K562 (cell line): ENCODE measurements around the gene SYT7. TPM values are rescaled to one million over a fixed set of nuclear protein-coding genes. Genes with fewer than 3 reads are reported as not detected.

Experiments used
- ATAC-seq: fragments of 200-7000 bp; cut with Tn5 transposase; 3 replicates; pipeline ENCODE4 v1.9.1; 2020; ENCODE audit warnings: moderate library complexity
- BruUV-seq: library from RNA; stranded (reverse); fragments of 400-500 nt; replicated peaks from 2 replicates; lab custom pipeline; 2021; lab: Mats Ljungman, UMichigan
- CTCF ChIA-PET: fragments of 300-600 bp; formaldehyde crosslinking; extraction: SDS; loops from one replicate; lab custom pipeline; 2021; ENCODE audit warnings: low intra/inter-chr PET ratio; lab: Yijun Ruan, JAX
- POLR2A ChIA-PET: fragments of 300-600, 350-650 bp; sonication (Branson Sonifier 250); formaldehyde crosslinking; extraction: SDS; loops from one replicate; lab custom pipeline; 2021; ENCODE audit warnings: antibody characterized with exemption, inconsistent platforms; lab: Yijun Ruan, JAX
- DNase-seq, 4 experiments: peaks; one replicate each; pipeline versions ENCODE4 v3.0.0 to v3.0.0-alpha.2; 2011 to 2018; ENCODE audit warnings: low spot score in 3 of 4, mixed read lengths in 3 of 4; ENCODE audit errors: extremely low read depth in 1 of 4
- FAIRE-seq: peaks from 2 replicates; lab custom pipeline; 2011; peaks lifted over from hg19 to GRCh38; lab: Jason Lieb, UNC
- H2AFZ ChIP-seq: 2 replicates; pipeline ENCODE4 v1.6.0; 2011; ENCODE audit warnings: low read depth, low read length, control low read depth, inconsistent platforms
- H3K27ac ChIP-seq: fragments of 200-600 bp; 3 replicates; pipeline ENCODE4 v1.8.0; 2011; ENCODE audit warnings: low read depth, mild to moderate bottlenecking, control low read depth, inconsistent platforms, low read length, moderate library complexity, mixed read lengths; ENCODE audit errors: extremely low read depth
- H3K27me3 ChIP-seq, 2 experiments: fragments of 300-600 bp in 1 of 2; 2 replicates in 1 of 2; 3 replicates in 1 of 2; pipeline versions ENCODE4 v1.6.0 to v1.8.0; 2011; ENCODE audit warnings: inconsistent platforms in 2 of 2, low read length in 2 of 2, mild to moderate bottlenecking in 1 of 2, mixed read lengths in 1 of 2, moderate library complexity in 1 of 2; ENCODE audit not compliant: control insufficient read depth in 2 of 2, insufficient read depth in 2 of 2
- H3K36me3 ChIP-seq: fragments of 300-600 bp; 3 replicates; pipeline ENCODE4 v1.8.0; 2011; ENCODE audit warnings: mild to moderate bottlenecking, low read length, inconsistent platforms; ENCODE audit not compliant: control insufficient read depth, insufficient read depth
- H3K4me1 ChIP-seq, 2 experiments: fragments of 200-600 bp in 1 of 2; replicated peaks in 1 of 2; 2 replicates in 1 of 2; 3 replicates in 1 of 2; pipeline versions ENCODE4 v1.5.1 to v1.8.0; 2011; ENCODE audit warnings: inconsistent platforms in 2 of 2, low read length in 2 of 2, mild to moderate bottlenecking in 1 of 2, mixed read lengths in 1 of 2, moderate library complexity in 1 of 2; ENCODE audit not compliant: control insufficient read depth in 2 of 2, insufficient read depth in 2 of 2
- H3K4me2 ChIP-seq: 2 replicates; pipeline ENCODE4 v1.6.1; 2011; ENCODE audit warnings: low read length, control low read depth, inconsistent platforms, mixed read lengths; ENCODE audit not compliant: insufficient read depth
- H3K4me3 ChIP-seq: fragments of 200-600 bp; sonication (generic), shearing (Covaris generic); 2 replicates; pipeline ENCODE4 v1.5.1; 2016; ENCODE audit warnings: control low read depth, inconsistent platforms
- H3K79me2 ChIP-seq: fragments of 200-600 bp; 3 replicates; pipeline ENCODE4 v1.8.0; 2011; ENCODE audit warnings: low read length, inconsistent platforms; ENCODE audit not compliant: control insufficient read depth, insufficient read depth
- H3K9ac ChIP-seq, 2 experiments: 2 replicates each; pipeline versions ENCODE4 v1.6.0 to v1.6.1; 2011; ENCODE audit warnings: low read depth in 2 of 2, low read length in 2 of 2, control low read depth in 1 of 2, inconsistent platforms in 1 of 2, mild to moderate bottlenecking in 1 of 2, mixed read lengths in 1 of 2; ENCODE audit not compliant: insufficient read depth in 1 of 2
- H3K9me1 ChIP-seq: one replicate; pipeline ENCODE4 v1.6.0; 2011; ENCODE audit warnings: inconsistent platforms, mild to moderate bottlenecking, low read length, moderate library complexity; ENCODE audit not compliant: control insufficient read depth, insufficient read depth
- H3K9me3 ChIP-seq: replicated peaks from 2 replicates; pipeline ENCODE4 v1.5.1; 2011; ENCODE audit warnings: low read depth, low read length, inconsistent platforms; ENCODE audit not compliant: control insufficient read depth, insufficient read depth
- H4K20me1 ChIP-seq: replicated peaks from 2 replicates; pipeline ENCODE4 v1.6.1; 2011; ENCODE audit warnings: low read length, inconsistent platforms, mixed read lengths; ENCODE audit not compliant: control insufficient read depth, insufficient read depth
- FOXA1 ChIP-seq: fragments of 450-650 bp; IDR thresholded peaks from 2 replicates; pipeline ENCODE4 v1.6.1; 2016; ENCODE audit warnings: mild to moderate bottlenecking, borderline replicate concordance
- HMG20B ChIP-seq: fragments of 250-450 bp; sonication (Bioruptor Pico); IDR thresholded peaks from 2 replicates; pipeline ENCODE4 v1.5.0; 2021; ENCODE audit warnings: mild to moderate bottlenecking
- PCBP1 ChIP-seq: fragments of 200-400 bp; formaldehyde crosslinking; IDR thresholded peaks from 2 replicates; pipeline ENCODE4 v1.6.1; 2018; ENCODE audit warnings: mild to moderate bottlenecking, low read depth, low read length; ENCODE audit not compliant: poor library complexity, severe bottlenecking
- RFX1 ChIP-seq: fragments of 450-650 bp; IDR thresholded peaks from 2 replicates; pipeline ENCODE4 v1.6.1; 2016; ENCODE audit warnings: mild to moderate bottlenecking, moderate library complexity
- ZC3H8 ChIP-seq: fragments of 450-650 bp; IDR thresholded peaks from 2 replicates; pipeline ENCODE4 v1.6.1; 2017
- ZNF507 ChIP-seq: conservative IDR thresholded peaks from 2 replicates; pipeline ENCODE4 v1.6.1; 2017; ENCODE audit warnings: missing genetic modification characterization, missing compliant biosample characterization
- WGBS: fragments of 100-300 bp; shearing (Covaris generic); methylation state at CpG from one replicate; pipeline ENCODE4 v1.1.6; 2016; ENCODE audit warnings: low coverage, mixed read lengths; ENCODE audit not compliant: insufficient coverage; ENCODE audit errors: missing lambda C conversion rate; 5-methylcytosine and 5-hydroxymethylcytosine counted together
- in situ Hi-C: fragments of 300-500 bp; cut with MboI; formaldehyde crosslinking; loops from 4 replicates; pipeline ENCODE4 v1.15.0; 2018; ENCODE audit warnings: inconsistent platforms, mixed read lengths
- intact Hi-C: fragments of 100-400 bp; cut with micrococcal nuclease; formaldehyde crosslinking; loops from 2 replicates; pipeline ENCODE4 v1.14.2; 2022
- polyA plus RNA-seq, 8 experiments: library from polyadenylated mRNA; depleted of rRNA in 4 of 8; stranded (reverse) in 5 of 8; unstranded in 3 of 8; fragments of >200 nt; fragmentation: Nextera tagmentation in 2 of 8; fragmentation: Illumina TruSeq in 1 of 8; extraction: Ambion mirVana in 2 of 8; extraction: Trizol in 1 of 8; gene quantifications; 2 replicates each; pipeline versions ENCODE4 v1.2.1 to v1.2.3, GENCODE V29; 2011 to 2014; ENCODE audit warnings: inconsistent platforms in 1 of 8, missing spikeins in 1 of 8
- total RNA-seq, 7 experiments: library from RNA; depleted of rRNA in 6 of 7; stranded (reverse); fragments of >200 nt in 6 of 7; fragmentation: Illumina TruSeq in 2 of 7; extraction: Trizol in 2 of 7; gene quantifications; 2 replicates each; pipeline versions ENCODE4 v1.2.1 to v1.2.3, GENCODE V29; 2011 to 2021; ENCODE audit warnings: low replicate concordance in 1 of 7

Gene SYT7
- total and polyA plus RNA-seq, 9 of the 15 experiments (the other 6 are each of a cell fraction or from before 2014, with no cell fraction given) = 0.01 to 0.51 (median 0.16) TPM; not detected in 1

- intact Hi-C loops (no loop called here), in situ Hi-C loops (no loop called here)
- H3K27me3 ChIP-seq = peaks cover 17 to 57% of the 10 kb centered on the region in 2 experiments
- TF ChIP-seq ZC3H8 = no peak
- TF ChIP-seq PCBP1 = no peak
- no peak for TF ChIP-seq ZNF507 (tag)
- no peak for TF ChIP-seq HMG20B (CRISPR knock-in tag)
- H3K27ac ChIP-seq = no peak overlapping the region
- H3K4me2 ChIP-seq = no peak overlapping the region
- H4K20me1 ChIP-seq = peaks cover 6% of the 10 kb centered on the region; the same call in 1 of the 2 replicates
- H3K36me3 ChIP-seq = no peaks in the 10 kb centered on the region
- H3K79me2 ChIP-seq = no peaks in the 10 kb centered on the region
- H3K9me1 ChIP-seq = no peaks in the 10 kb centered on the region
- peak overlapping the region in 1 of 2 experiments; percentile 68; a peak in 1 of 4 replicates for H3K9ac ChIP-seq
- H2AFZ ChIP-seq = no peak overlapping the region
- WGBS = 3% methylated on average over 4 of the region's 4 CpGs
- no peak for FAIRE-seq
- no peaks in the 10 kb centered on the region for H3K9me3 ChIP-seq
- POLR2A ChIA-PET = interaction anchor here (0.6 to 1.5 kb wide), 4 partner anchors 12 to 1241 kb away, joined by 3 to 4 read pairs (median 3); partner anchors contain the start of gene ZBTB3
- no TSS peak for BruUV-seq
- no peak for ATAC-seq
- CTCF ChIA-PET = no interaction called here
- peaks cover 0 to 35% of the 10 kb centered on the region in 2 experiments for H3K4me1 ChIP-seq
- no peak for DNase-seq
- no peak overlapping the region for H3K4me3 ChIP-seq
Measured at GRCh38 chr11:61512435-61512834, 68.4 kb downstream of the SYT7 start.

GRCh38 chr11:61511383-61511782 is 69.5 kb downstream of the SYT7 start:
- ChIA-PET CTCF (no interaction called here), POLR2A (no interaction called here)
- ATAC-seq (no peak), FAIRE-seq (no peak)
- no TSS peak for BruUV-seq
- Histone ChIP-seq H3K36me3 (no peaks in the 10 kb centered on the region), H3K9ac (no peak overlapping the region), H3K4me3 (no peak overlapping the region), H3K27ac (no peak overlapping the region), H3K27me3 (peaks cover 18 to 62% of the 10 kb centered on the region in 2 experiments), H3K79me2 (no peaks in the 10 kb centered on the region), H4K20me1 (peaks cover 4% of the 10 kb centered on the region; the same call in 1 of the 2 replicates), H3K4me2 (no peak overlapping the region), H2AFZ (no peak overlapping the region)
- 10% methylated on average over 3 of the region's 3 CpGs for WGBS
- TF ChIP-seq RFX1 (peak; percentile 69), FOXA1 (no peak)
- TF ChIP-seq, all 486 proteins: peak for 1
- H3K4me1 ChIP-seq = peaks cover 0 to 30% of the 10 kb centered on the region in 2 experiments
- DNase-seq = no peak
- peaks cover 4% of the 10 kb centered on the region for H3K9me1 ChIP-seq
- in situ Hi-C loops = no loop called here
- intact Hi-C loops = no loop called here
- no peaks in the 10 kb centered on the region for H3K9me3 ChIP-seq
